GM12891 (cell line): Measurements from ENCODE around the gene PLSCR5.
A peak's percentile ranks its signal among the peaks of the same experiment; 100 is the strongest.

Source experiments
- DNase-seq: peaks from one replicate; pipeline ENCODE4 v3.0.0; 2011; ENCODE audit warnings: low spot score; ENCODE audit not compliant: insufficient read length
- FAIRE-seq: peaks from 2 replicates; lab custom pipeline; 2011; peaks lifted over from hg19 to GRCh38; lab: Jason Lieb, UNC
- PAX5 ChIP-seq: IDR thresholded peaks from 2 replicates; pipeline ENCODE4 v1.6.1; 2011; ENCODE audit warnings: low read length, moderate library complexity, mild to moderate bottlenecking; ENCODE audit not compliant: insufficient read depth, severe bottlenecking
- POLR2A ChIP-seq: IDR thresholded peaks from 2 replicates; pipeline ENCODE4 v1.6.1; 2011; ENCODE audit warnings: low read depth, low read length, control low read depth
- POLR2AphosphoS5 ChIP-seq: IDR thresholded peaks from 2 replicates; pipeline ENCODE4 v1.6.1; 2011; ENCODE audit warnings: low read depth, low read length, control low read depth
- POU2F2 ChIP-seq: IDR thresholded peaks from 2 replicates; pipeline ENCODE4 v1.6.1; 2011; ENCODE audit warnings: low read depth, mild to moderate bottlenecking, control low read depth, low read length, moderate library complexity
- SPI1 ChIP-seq: IDR thresholded peaks from 2 replicates; pipeline ENCODE4 v1.6.1; 2011; ENCODE audit warnings: low read depth, low read length, control low read depth
- TAF1 ChIP-seq: IDR thresholded peaks from 2 replicates; pipeline ENCODE4 v1.6.1; 2011; ENCODE audit warnings: low read depth, low read length, control low read depth

PLSCR5 gene

DNA sequence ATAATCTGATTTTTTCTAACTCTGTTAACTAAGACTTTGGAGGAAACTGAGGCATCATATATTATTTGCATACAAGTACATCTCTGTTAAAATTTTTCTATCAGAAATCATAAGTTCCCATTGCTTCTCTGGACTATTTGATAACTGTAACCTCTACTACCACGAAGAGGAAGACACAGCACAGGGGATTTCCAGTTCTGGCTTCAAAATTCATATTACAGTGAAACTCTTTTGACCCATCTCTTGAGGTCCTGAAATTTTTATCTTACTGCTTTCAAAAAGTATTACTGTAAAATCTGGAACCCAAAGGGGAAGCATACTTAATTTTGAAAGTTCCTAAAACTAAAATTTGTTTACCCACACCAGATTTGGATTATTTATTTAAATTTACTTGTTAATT, 64.9 kb downstream of the PLSCR5 start:
- TF ChIP-seq SPI1 (0 out of 2 replicates have a peak, but pooled peaks have one; percentile 7), TAF1 (no peak)
- FAIRE-seq (no peak), DNase-seq (no peak)

DNA sequence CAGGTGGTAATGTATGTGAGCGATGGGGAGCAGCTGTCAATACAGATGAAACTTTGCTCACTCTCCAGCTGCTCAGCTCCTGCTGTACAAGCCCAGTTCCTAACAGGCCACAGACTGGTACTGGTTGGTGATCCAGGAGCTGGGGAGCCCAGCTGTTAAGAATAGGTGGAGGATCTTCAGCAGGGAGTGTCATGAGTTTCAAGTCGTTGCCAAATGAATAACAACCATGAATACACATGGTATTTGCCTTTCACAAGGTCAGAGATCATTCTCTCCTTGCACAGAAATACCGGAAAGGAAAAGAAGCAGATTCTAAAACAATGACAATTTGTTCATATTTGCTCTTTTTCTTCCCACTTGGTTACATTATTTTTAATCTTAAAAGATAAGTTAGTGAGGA, 65.8 kb downstream of the PLSCR5 start:
- TF ChIP-seq SPI1 (no peak), POLR2AphosphoS5 (no peak), POU2F2 (no peak), POLR2A (no peak), PAX5 (no peak), TAF1 (no peak)
- FAIRE-seq = no peak
- DNase-seq = no peak

DNA sequence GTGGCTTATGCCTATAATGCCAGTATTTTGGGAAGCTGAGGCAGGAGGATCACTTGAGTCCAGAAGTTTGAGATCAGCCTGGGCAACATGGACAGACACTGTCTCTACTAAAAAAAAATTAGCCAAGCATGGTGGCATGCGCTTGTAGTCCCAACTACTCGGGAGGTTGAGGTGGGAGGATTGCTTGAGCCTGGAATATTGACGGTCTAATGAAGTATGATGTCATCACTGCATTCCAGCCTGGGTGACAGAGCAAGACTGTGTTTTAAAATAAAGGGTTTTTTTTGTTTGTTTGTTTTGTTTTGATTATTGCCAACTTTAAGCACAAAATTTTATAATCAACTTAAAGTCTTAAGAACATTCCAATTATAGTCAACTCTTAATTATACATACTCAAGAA, 67.5 kb downstream of the PLSCR5 start:
- DNase-seq (no peak), FAIRE-seq (no peak)
- no peak for TF ChIP-seq POLR2AphosphoS5
- TF ChIP-seq SPI1 = no peak

DNA sequence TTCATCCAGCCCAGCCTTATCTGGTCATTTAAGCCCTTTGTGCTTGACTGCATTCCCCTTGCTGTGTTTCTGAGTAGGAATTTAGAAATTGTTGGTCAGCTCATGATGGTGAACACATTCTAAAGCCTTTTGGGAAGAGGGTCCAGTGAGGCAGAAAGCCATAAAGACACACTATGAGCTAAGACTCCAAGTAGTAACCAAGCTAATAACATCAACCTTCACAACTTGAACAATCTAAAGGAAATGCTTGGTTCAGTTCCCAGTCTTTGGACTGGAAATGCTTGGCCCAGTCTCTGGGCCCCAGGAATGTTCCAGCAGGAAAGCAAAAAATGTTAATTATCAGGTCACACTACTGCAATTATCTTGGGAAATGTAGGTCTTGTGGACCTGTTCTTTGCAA, 68.5 kb downstream of the PLSCR5 start:
- DNase-seq (no peak), FAIRE-seq (no peak)
- TF ChIP-seq POLR2AphosphoS5 = no peak
- TF ChIP-seq POLR2A = no peak
- no peak for TF ChIP-seq SPI1
- no peak for TF ChIP-seq PAX5
- no peak for TF ChIP-seq TAF1
- no peak for TF ChIP-seq POU2F2
